ENCODE results near the gene IL37.

DNA sequence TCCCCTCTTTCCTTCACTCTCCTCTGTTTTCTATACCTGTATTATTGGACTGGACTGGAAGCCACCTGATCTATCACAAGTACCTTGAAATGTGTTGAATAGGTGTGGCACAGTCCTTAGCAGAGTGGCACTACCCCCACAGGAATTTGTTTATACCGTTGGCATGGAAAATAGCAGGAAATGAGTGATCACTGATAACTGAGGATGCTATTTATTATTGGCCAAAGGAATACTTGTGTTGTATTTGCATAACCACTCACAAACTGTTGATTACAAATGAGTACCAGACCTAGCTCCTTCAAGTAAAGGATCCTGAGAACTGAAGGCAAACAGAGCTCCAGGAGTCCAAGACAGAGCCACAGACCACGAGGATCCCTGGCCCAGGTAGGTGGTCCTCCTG is at the start of gene IL37:
- TF ChIP-seq CTCF (IDR thresholded peaks at IDR 0.05): no peak
- TF ChIP-seq NFE2L2 (conservative IDR thresholded peaks at IDR 0.05; ENCODE audit: low read length): no peak
- no peak for TF ChIP-seq POLR2A (IDR thresholded peaks at IDR 0.05; ENCODE audit: low read length)
- no peak for TF ChIP-seq SREBF2 (IDR thresholded peaks at IDR 0.05)
- no peak for TF ChIP-seq RAD21 (conservative IDR thresholded peaks at IDR 0.05 in 1 of 2, IDR thresholded peaks at IDR 0.05 in 1 of 2)
- TF ChIP-seq FOSL2 (IDR thresholded peaks at IDR 0.05): no peak
- no peak for TF ChIP-seq FOSL2 (CRISPR knock-in tag; IDR thresholded peaks at IDR 0.05)
- no peak for TF ChIP-seq USF2 (IDR thresholded peaks at IDR 0.05)
- TF ChIP-seq RNF2 (IDR thresholded peaks at IDR 0.05; ENCODE audit: borderline replicate concordance, low read depth): no peak
- no peak for TF ChIP-seq CBX8 (IDR thresholded peaks at IDR 0.05)
- TF ChIP-seq, protein P1, sequence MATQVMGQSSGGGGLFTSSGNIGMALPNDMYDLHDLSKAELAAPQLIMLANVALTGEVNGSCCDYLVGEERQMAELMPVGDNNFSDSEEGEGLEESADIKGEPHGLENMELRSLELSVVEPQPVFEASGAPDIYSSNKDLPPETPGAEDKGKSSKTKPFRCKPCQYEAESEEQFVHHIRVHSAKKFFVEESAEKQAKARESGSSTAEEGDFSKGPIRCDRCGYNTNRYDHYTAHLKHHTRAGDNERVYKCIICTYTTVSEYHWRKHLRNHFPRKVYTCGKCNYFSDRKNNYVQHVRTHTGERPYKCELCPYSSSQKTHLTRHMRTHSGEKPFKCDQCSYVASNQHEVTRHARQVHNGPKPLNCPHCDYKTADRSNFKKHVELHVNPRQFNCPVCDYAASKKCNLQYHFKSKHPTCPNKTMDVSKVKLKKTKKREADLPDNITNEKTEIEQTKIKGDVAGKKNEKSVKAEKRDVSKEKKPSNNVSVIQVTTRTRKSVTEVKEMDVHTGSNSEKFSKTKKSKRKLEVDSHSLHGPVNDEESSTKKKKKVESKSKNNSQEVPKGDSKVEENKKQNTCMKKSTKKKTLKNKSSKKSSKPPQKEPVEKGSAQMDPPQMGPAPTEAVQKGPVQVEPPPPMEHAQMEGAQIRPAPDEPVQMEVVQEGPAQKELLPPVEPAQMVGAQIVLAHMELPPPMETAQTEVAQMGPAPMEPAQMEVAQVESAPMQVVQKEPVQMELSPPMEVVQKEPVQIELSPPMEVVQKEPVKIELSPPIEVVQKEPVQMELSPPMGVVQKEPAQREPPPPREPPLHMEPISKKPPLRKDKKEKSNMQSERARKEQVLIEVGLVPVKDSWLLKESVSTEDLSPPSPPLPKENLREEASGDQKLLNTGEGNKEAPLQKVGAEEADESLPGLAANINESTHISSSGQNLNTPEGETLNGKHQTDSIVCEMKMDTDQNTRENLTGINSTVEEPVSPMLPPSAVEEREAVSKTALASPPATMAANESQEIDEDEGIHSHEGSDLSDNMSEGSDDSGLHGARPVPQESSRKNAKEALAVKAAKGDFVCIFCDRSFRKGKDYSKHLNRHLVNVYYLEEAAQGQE (IDR thresholded peaks at IDR 0.05): no peak
- no peak for TF ChIP-seq MAZ (IDR thresholded peaks at IDR 0.05; ENCODE audit: borderline replicate concordance, low read depth, low read length)
